ENCODE data around the gene RPS6KA2.

DNA sequence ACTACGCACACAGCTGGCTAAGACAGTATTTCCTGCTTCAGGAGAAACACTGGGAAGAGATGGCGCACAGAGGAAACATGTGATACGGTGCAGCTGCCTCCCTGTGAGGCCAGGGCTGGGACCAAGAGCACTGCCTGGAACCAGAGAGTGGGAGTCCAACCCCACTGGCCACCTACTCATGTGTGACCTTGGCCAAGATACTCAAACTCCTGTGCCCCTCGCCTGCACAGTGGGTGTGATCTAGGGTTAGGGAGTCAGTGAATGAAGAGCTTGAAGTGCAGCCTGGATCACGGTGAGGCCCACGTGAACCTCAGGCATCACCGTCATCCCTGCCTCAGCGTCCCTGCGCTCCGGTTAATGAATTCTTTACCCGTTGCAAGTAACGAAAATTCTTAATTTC is 202.6 kb downstream of the RPS6KA2 start:
- TF ChIP-seq CTCF (optimal IDR thresholded peaks at IDR 0.05 in 1 of 3, IDR thresholded peaks at IDR 0.05 in 1 of 3, conservative IDR thresholded peaks at IDR 0.05 in 1 of 3; ENCODE audit: extremely low read depth in 1 of 3, insufficient read depth in 2 of 3, low read length in 3 of 3) (no peak), EZH2 (IDR thresholded peaks at IDR 0.05; ENCODE audit: low read length) (no peak)
